ENCODE data around the gene NLRC5.
"Not testable (repeated sequence)": the region's sequence is repeated elsewhere in the genome, so short reads cannot be mapped to it uniquely, and the experiment has no call there.

NLRC5 gene

GRCh38 chr16:57071081-57071732 is 81.8 kb downstream of the NLRC5 start:
- H3K27ac Mint-ChIP-seq, result peak overlapping the region; percentile 86
- H3K36me3 Mint-ChIP-seq, result peaks cover 91% of the 10 kb centered on the region
- not testable (repeated sequence) for H3K9me3 Mint-ChIP-seq; DNase-seq (ENCODE audit: low spot score in 2 of 2); ATAC-seq
- peaks cover 58% of the 10 kb centered on the region for H3K4me1 Mint-ChIP-seq
- peak overlapping the region; percentile 1 for H3K4me3 Mint-ChIP-seq

GRCh38 chr16:57071831-57072582 is 82.7 kb downstream of the NLRC5 start:
- peaks cover 99% of the 10 kb centered on the region for H3K36me3 Mint-ChIP-seq
- no peak overlapping the region for H3K4me3 Mint-ChIP-seq
- peak overlapping the region; percentile 86 for H3K27ac Mint-ChIP-seq
- H3K9me3 Mint-ChIP-seq, result no peaks in the 10 kb centered on the region
- DNase-seq (ENCODE audit: low spot score in 2 of 2) (no peak), ATAC-seq (peak; percentile 80)
- H3K4me1 Mint-ChIP-seq, result peaks cover 53% of the 10 kb centered on the region

GRCh38 chr16:57072616-57073275 is 83.4 kb downstream of the NLRC5 start:
- H3K9me3 Mint-ChIP-seq, result no peaks in the 10 kb centered on the region
- H3K4me1 Mint-ChIP-seq, result peaks cover 46% of the 10 kb centered on the region
- H3K27ac Mint-ChIP-seq, result peak overlapping the region; percentile 86
- no peak for DNase-seq (ENCODE audit: low spot score in 2 of 2)
- no peak overlapping the region for H3K4me3 Mint-ChIP-seq
- peaks cover 100% of the 10 kb centered on the region for H3K36me3 Mint-ChIP-seq
- ATAC-seq, result no peak

- Mint-ChIP-seq H3K4me3 (no peak overlapping the region), H3K9me3 (no peaks in the 10 kb centered on the region), H3K4me1 (peaks cover 6% of the 10 kb centered on the region), H3K27ac (peak overlapping the region; percentile 88), H3K36me3 (peaks cover 74% of the 10 kb centered on the region)
- DNase-seq (ENCODE audit: low spot score in 2 of 2) (no peak), ATAC-seq (no peak)
These were observed 88.4 kb downstream of the NLRC5 start for GRCh38 chr16:57077714-57078113.

GRCh38 chr16:57081744-57082143 is 92.4 kb downstream of the NLRC5 start:
- H3K9me3 Mint-ChIP-seq, result no peaks in the 10 kb centered on the region
- peaks cover 12% of the 10 kb centered on the region for H3K4me1 Mint-ChIP-seq
- ATAC-seq (no peak), DNase-seq (ENCODE audit: low spot score in 2 of 2) (no peak)
- H3K27ac Mint-ChIP-seq, result no peak overlapping the region
- H3K4me3 Mint-ChIP-seq, result no peak overlapping the region
- H3K36me3 Mint-ChIP-seq, result peaks cover 34% of the 10 kb centered on the region

GRCh38 chr16:57082664-57083063 is 93.3 kb downstream of the NLRC5 start:
- H3K27ac Mint-ChIP-seq, result no peak overlapping the region
- no peak overlapping the region for H3K4me3 Mint-ChIP-seq
- H3K4me1 Mint-ChIP-seq, result peaks cover 12% of the 10 kb centered on the region
- H3K9me3 Mint-ChIP-seq, result no peaks in the 10 kb centered on the region
- DNase-seq (ENCODE audit: low spot score in 2 of 2) (no peak), ATAC-seq (no peak)
- peaks cover 25% of the 10 kb centered on the region for H3K36me3 Mint-ChIP-seq

GRCh38 chr16:57083485-57084126 is 94.2 kb downstream of the NLRC5 start:
- DNase-seq (ENCODE audit: low spot score in 2 of 2) (no peak), ATAC-seq (no peak)
- Mint-ChIP-seq H3K27ac (peak overlapping the region; percentile 76), H3K4me1 (peaks cover 12% of the 10 kb centered on the region), H3K9me3 (no peaks in the 10 kb centered on the region), H3K4me3 (no peak overlapping the region), H3K36me3 (peaks cover 24% of the 10 kb centered on the region)

- Mint-ChIP-seq H3K9me3 (no peaks in the 10 kb centered on the region), H3K36me3 (peaks cover 22% of the 10 kb centered on the region), H3K4me3 (no peak overlapping the region), H3K4me1 (peaks cover 12% of the 10 kb centered on the region), H3K27ac (peak overlapping the region; percentile 76)
- peak; percentile 86 for ATAC-seq
- DNase-seq (ENCODE audit: low spot score in 2 of 2), result peak; percentile 62 to 87
These were observed 95.0 kb downstream of the NLRC5 start for GRCh38 chr16:57084257-57084770.

- no peak overlapping the region for H3K27ac Mint-ChIP-seq
- DNase-seq (ENCODE audit: low spot score in 2 of 2) (no peak), ATAC-seq (no peak)
- H3K9me3 Mint-ChIP-seq, result no peaks in the 10 kb centered on the region
- H3K4me1 Mint-ChIP-seq, result peaks cover 12% of the 10 kb centered on the region
- H3K36me3 Mint-ChIP-seq, result peaks cover 15% of the 10 kb centered on the region
- H3K4me3 Mint-ChIP-seq, result no peak overlapping the region
These were observed 95.6 kb downstream of the NLRC5 start for GRCh38 chr16:57084996-57085395.

GRCh38 chr16:57087003-57087402 is 97.6 kb downstream of the NLRC5 start:
- no peak overlapping the region for H3K4me3 Mint-ChIP-seq

GRCh38 chr16:57089406-57089805 is 100.0 kb downstream of the NLRC5 start:
- no peaks in the 10 kb centered on the region for H3K9me3 Mint-ChIP-seq
- no peak overlapping the region for H3K4me3 Mint-ChIP-seq
- ATAC-seq, result no peak
- DNase-seq (ENCODE audit: low spot score in 2 of 2), result no peak
- H3K4me1 Mint-ChIP-seq, result peaks cover 10% of the 10 kb centered on the region
- no peak overlapping the region for H3K27ac Mint-ChIP-seq
- peaks cover 4% of the 10 kb centered on the region for H3K36me3 Mint-ChIP-seq

More at GRCh38 chr16:57087003-57087402, 97.6 kb downstream of the NLRC5 start:
- Mint-ChIP-seq H3K27ac (no peak overlapping the region), H3K4me1 (peaks cover 12% of the 10 kb centered on the region), H3K9me3 (no peaks in the 10 kb centered on the region), H3K36me3 (peaks cover 4% of the 10 kb centered on the region)
- DNase-seq (ENCODE audit: low spot score in 2 of 2) (no peak), ATAC-seq (no peak)

- Mint-ChIP-seq H3K9me3 (no peaks in the 10 kb centered on the region), H3K36me3 (peaks cover 4% of the 10 kb centered on the region), H3K27ac (no peak overlapping the region), H3K4me3 (peak overlapping the region; percentile 53), H3K4me1 (peaks cover 6% of the 10 kb centered on the region)
- ATAC-seq (no peak), DNase-seq (ENCODE audit: low spot score in 2 of 2) (no peak)
These were observed 102.0 kb downstream of the NLRC5 start for GRCh38 chr16:57091200-57091974.

GRCh38 chr16:57091975-57092785 is 102.8 kb downstream of the NLRC5 start, which contains the start of gene CPNE2:
CPNE2 (plus strand) TSS chr16:57092583; CDS start chr16:57110743, 18,160 bp downstream.
- Mint-ChIP-seq H3K4me3 (peak within 1 kb of the TSS; percentile 69), H3K36me3 (peaks cover 4% of the 10 kb centered on the region), H3K9me3 (no peaks in the 10 kb centered on the region), H3K27ac (no peak within 1 kb of the TSS), H3K4me1 (peaks cover 6% of the 10 kb centered on the region)
- DNase-seq (ENCODE audit: low spot score in 2 of 2), result peak in 1 of 2 donors; percentile 15
- ATAC-seq, result peak; percentile 69

Data from stimulated activated effector memory CD8-positive, alpha-beta T cell treated with anti-CD3 and anti-CD28 coated beads, Interleukin-12 subunit alpha, Interleukin-12 subunit beta, amount 100 ng/mL, for 72 hours (primary cell).